ENCODE data around the gene MC2R. TPM values are rescaled to one million over a fixed set of nuclear protein-coding genes. Genes with fewer than 3 reads are reported as not detected.

The MC2R gene
- total RNA-seq (under 1 TPM in 1 of 4 donors, not detected in 3; 0.48 TPM), polyA plus RNA-seq (not detected)
- long read RNA-seq, donor 1 = 0 reads
- long read RNA-seq, donor 2 = 0 reads

DNA sequence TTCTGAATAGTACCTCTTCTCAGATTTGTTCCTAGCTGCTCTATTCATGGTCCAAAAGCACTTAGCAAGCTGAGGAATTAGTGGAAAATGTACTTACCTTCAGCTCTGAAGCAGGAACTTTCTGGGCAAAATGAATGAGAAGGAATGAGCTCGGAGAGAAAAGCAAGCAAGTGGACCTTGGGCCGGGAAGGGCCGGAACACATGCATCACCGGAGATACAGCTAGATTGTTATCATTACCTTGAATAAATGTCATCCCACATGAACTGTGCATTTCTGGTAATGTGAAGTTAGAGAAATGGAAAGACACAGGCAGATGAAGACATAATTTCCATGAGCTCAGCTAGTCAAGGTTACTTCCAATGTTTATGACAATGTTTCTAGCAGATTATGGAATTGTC is at the start of gene MC2R:
Gene MC2R (minus strand): TSS at position 146 of the 400 bp plus-strand sequence. CDS start 30,018 bp downstream, outside the sequence.
- DNase-seq (no peak), ATAC-seq (no peak)
- no peaks in the 10 kb centered on the region for H3K27me3 ChIP-seq (ENCODE audit: insufficient read depth in 3 of 3, low read length in 2 of 3)
- H3K27ac ChIP-seq = no peak within 1 kb of the TSS
- intact Hi-C loops (cut with DNase I) = no loop called here
- TF ChIP-seq, protein P1, sequence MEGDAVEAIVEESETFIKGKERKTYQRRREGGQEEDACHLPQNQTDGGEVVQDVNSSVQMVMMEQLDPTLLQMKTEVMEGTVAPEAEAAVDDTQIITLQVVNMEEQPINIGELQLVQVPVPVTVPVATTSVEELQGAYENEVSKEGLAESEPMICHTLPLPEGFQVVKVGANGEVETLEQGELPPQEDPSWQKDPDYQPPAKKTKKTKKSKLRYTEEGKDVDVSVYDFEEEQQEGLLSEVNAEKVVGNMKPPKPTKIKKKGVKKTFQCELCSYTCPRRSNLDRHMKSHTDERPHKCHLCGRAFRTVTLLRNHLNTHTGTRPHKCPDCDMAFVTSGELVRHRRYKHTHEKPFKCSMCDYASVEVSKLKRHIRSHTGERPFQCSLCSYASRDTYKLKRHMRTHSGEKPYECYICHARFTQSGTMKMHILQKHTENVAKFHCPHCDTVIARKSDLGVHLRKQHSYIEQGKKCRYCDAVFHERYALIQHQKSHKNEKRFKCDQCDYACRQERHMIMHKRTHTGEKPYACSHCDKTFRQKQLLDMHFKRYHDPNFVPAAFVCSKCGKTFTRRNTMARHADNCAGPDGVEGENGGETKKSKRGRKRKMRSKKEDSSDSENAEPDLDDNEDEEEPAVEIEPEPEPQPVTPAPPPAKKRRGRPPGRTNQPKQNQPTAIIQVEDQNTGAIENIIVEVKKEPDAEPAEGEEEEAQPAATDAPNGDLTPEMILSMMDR (IDR thresholded peaks at IDR 0.05) = no peak
- no peaks in the 10 kb centered on the region for H3K4me1 ChIP-seq
- 90 to 93% (median 91%) methylated on average over 4 of the region's 4 CpGs for WGBS, 3 donors
- H3K9me3 ChIP-seq = no peaks in the 10 kb centered on the region
- H3K4me3 ChIP-seq = no peak within 1 kb of the TSS
- H3K36me3 ChIP-seq (ENCODE audit: insufficient read depth in 1 of 2, low read depth in 1 of 2) = no peaks in the 10 kb centered on the region

GRCh38 chr18:13945811-13946210 is 30.5 kb upstream of the MC2R start:
- intact Hi-C loops (cut with DNase I) = no loop called here
- H3K4me1 ChIP-seq = no peaks in the 10 kb centered on the region
- H3K36me3 ChIP-seq (ENCODE audit: insufficient read depth in 1 of 2, low read depth in 1 of 2) = no peaks in the 10 kb centered on the region
- TF ChIP-seq, protein P1 (IDR thresholded peaks at IDR 0.05) = no peak
- H3K4me3 ChIP-seq = no peak overlapping the region
- 86 to 92% (median 92%) methylated on average over 2 of the region's 2 CpGs for WGBS, 3 donors
- no peaks in the 10 kb centered on the region for H3K9me3 ChIP-seq
- no peak overlapping the region for H3K27ac ChIP-seq
- no peaks in the 10 kb centered on the region for H3K27me3 ChIP-seq (ENCODE audit: insufficient read depth in 3 of 3, low read length in 2 of 3)
- no peak for ATAC-seq
- no peak for DNase-seq

DNA sequence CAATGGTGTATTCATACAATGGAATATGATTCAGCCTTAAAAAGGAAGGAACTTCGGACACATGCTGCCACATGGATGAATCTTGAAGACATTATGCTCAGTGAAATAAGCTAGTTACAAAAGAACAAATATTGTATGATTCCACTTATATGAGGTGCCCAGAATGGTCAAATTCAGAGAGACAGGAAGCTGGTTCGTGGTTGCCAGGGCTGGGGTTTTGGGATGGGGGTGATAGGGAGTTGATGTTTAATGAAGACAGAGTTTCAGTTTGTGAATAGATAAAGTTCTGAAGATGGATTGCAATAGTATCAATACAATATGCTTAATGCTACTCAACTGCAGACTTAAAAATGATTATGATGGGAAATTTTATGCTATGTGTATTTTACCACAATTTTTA is 28.0 kb upstream of the MC2R start:
- intact Hi-C loops (cut with DNase I) = no loop called here
- no peak for ATAC-seq
- H3K4me1 ChIP-seq = no peaks in the 10 kb centered on the region

GRCh38 chr18:13940326-13940725 is 25.0 kb upstream of the MC2R start:
- intact Hi-C loops (cut with DNase I) = no loop called here
- 71 to 83% (median 77%) methylated on average over 14 of the region's 14 CpGs for WGBS, 3 donors
- Histone ChIP-seq H3K4me1 (no peaks in the 10 kb centered on the region), H3K36me3 (ENCODE audit: insufficient read depth in 1 of 2, low read depth in 1 of 2) (no peaks in the 10 kb centered on the region), H3K9me3 (no peaks in the 10 kb centered on the region), H3K27ac (no peak overlapping the region), H3K27me3 (ENCODE audit: insufficient read depth in 3 of 3, low read length in 2 of 3) (no peaks in the 10 kb centered on the region), H3K4me3 (no peak overlapping the region)
- TF ChIP-seq, protein P1 (IDR thresholded peaks at IDR 0.05) = no peak
- no peak for DNase-seq
- ATAC-seq = no peak

More for the DNA sequence above, 28.0 kb upstream of the MC2R start:
- TF ChIP-seq, protein P1 (IDR thresholded peaks at IDR 0.05) = no peak
- H3K36me3 ChIP-seq (ENCODE audit: insufficient read depth in 1 of 2, low read depth in 1 of 2) = no peaks in the 10 kb centered on the region
- no peaks in the 10 kb centered on the region for H3K9me3 ChIP-seq
- H3K27ac ChIP-seq = no peak overlapping the region
- WGBS, 3 donors = 60 to 76% (median 68%) methylated on average over 2 of the region's 2 CpGs
- H3K4me3 ChIP-seq = no peak overlapping the region
- no peaks in the 10 kb centered on the region for H3K27me3 ChIP-seq (ENCODE audit: insufficient read depth in 3 of 3, low read length in 2 of 3)
- no peak for DNase-seq

GRCh38 chr18:13934676-13935075 is 19.3 kb upstream of the MC2R start:
- H3K36me3 ChIP-seq (ENCODE audit: insufficient read depth in 1 of 2, low read depth in 1 of 2) = no peaks in the 10 kb centered on the region
- 62 to 78% (median 70%) methylated on average over 6 of the region's 6 CpGs for WGBS, 3 donors
- H3K4me1 ChIP-seq = no peaks in the 10 kb centered on the region
- no peak overlapping the region for H3K4me3 ChIP-seq
- DNase-seq (no peak), ATAC-seq (no peak)
- intact Hi-C loops (cut with DNase I) = no loop called here
- H3K9me3 ChIP-seq = no peaks in the 10 kb centered on the region
- H3K27ac ChIP-seq = no peak overlapping the region
- H3K27me3 ChIP-seq (ENCODE audit: insufficient read depth in 3 of 3, low read length in 2 of 3) = no peaks in the 10 kb centered on the region
- TF ChIP-seq, protein P1 (IDR thresholded peaks at IDR 0.05) = no peak
